IPS-20b (cell line): ENCODE measurements around the gene CFAP210.
"Not testable (repeated sequence)": the region's sequence is repeated elsewhere in the genome, so short reads cannot be mapped to it uniquely, and the experiment has no call there.

Source experiments
- H3K27ac ChIP-seq: one replicate; pipeline ENCODE4 v1.5.1; 2013; ENCODE audit warnings: low read length
- H3K27me3 ChIP-seq: 2 replicates; pipeline ENCODE4 v1.6.1; 2013; ENCODE audit warnings: mild to moderate bottlenecking, low read length, inconsistent platforms; ENCODE audit not compliant: insufficient read depth
- H3K36me3 ChIP-seq: 2 replicates; pipeline ENCODE4 v1.6.1; 2013; ENCODE audit warnings: low read depth, mild to moderate bottlenecking, inconsistent platforms, low read length, moderate library complexity; ENCODE audit not compliant: insufficient read depth
- H3K4me1 ChIP-seq: 2 replicates; pipeline ENCODE4 v1.6.1; 2013; ENCODE audit warnings: mild to moderate bottlenecking, control low read depth, inconsistent platforms, low read length, moderate library complexity; ENCODE audit not compliant: insufficient read depth
- H3K4me3 ChIP-seq: 2 replicates; pipeline ENCODE4 v1.5.1; 2013; ENCODE audit warnings: mild to moderate bottlenecking, low read length, inconsistent platforms
- H3K9ac ChIP-seq: 2 replicates; pipeline ENCODE4 v1.6.1; 2013; ENCODE audit warnings: low read depth, mild to moderate bottlenecking, inconsistent platforms, low read length, moderate library complexity
- H3K9me3 ChIP-seq: 2 replicates; pipeline ENCODE4 v1.6.1; 2013; ENCODE audit warnings: mild to moderate bottlenecking, low read depth, low read length, inconsistent platforms; ENCODE audit not compliant: insufficient read depth

CFAP210 gene

GRCh38 chr2:169686825-169687224 lies 7.4 kb downstream of the CFAP210 start:
- not testable (repeated sequence) for H3K9me3 ChIP-seq, H3K4me1 ChIP-seq, H3K27ac ChIP-seq, H3K9ac ChIP-seq, H3K4me3 ChIP-seq, H3K36me3 ChIP-seq, H3K27me3 ChIP-seq

DNA sequence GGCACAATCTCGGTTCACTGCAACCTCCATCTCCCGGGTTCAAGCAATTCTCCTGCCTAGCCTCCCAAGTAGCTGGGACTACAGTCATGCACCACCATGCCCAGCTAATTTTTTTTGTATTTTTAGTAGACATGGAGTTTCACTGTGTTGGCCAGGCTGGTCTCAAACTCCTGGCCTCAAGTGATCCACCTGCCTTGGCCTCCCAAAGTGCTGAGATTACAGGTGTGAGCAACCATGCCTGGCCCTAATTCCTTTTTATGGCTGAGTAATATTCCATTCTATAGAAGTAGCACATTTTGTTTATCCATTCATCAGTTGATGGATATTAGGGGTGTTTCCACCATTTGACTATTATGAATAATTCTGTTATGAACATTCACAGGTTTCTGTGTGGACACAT lies 9.5 kb downstream of the CFAP210 start:
- not testable (repeated sequence) for H3K9ac ChIP-seq, H3K9me3 ChIP-seq, H3K4me3 ChIP-seq, H3K27me3 ChIP-seq, H3K4me1 ChIP-seq, H3K27ac ChIP-seq, H3K36me3 ChIP-seq

GRCh38 chr2:169684135-169684565 lies 10.1 kb downstream of the CFAP210 start:
- Histone ChIP-seq H3K9me3 (no peaks in the 10 kb centered on the region; the same call in none of the 2 replicates), H3K27me3 (no peaks in the 10 kb centered on the region), H3K36me3 (no peaks in the 10 kb centered on the region), H3K4me3 (no peak overlapping the region), H3K4me1 (no peaks in the 10 kb centered on the region), H3K27ac (no peak overlapping the region), H3K9ac (no peak overlapping the region)

DNA sequence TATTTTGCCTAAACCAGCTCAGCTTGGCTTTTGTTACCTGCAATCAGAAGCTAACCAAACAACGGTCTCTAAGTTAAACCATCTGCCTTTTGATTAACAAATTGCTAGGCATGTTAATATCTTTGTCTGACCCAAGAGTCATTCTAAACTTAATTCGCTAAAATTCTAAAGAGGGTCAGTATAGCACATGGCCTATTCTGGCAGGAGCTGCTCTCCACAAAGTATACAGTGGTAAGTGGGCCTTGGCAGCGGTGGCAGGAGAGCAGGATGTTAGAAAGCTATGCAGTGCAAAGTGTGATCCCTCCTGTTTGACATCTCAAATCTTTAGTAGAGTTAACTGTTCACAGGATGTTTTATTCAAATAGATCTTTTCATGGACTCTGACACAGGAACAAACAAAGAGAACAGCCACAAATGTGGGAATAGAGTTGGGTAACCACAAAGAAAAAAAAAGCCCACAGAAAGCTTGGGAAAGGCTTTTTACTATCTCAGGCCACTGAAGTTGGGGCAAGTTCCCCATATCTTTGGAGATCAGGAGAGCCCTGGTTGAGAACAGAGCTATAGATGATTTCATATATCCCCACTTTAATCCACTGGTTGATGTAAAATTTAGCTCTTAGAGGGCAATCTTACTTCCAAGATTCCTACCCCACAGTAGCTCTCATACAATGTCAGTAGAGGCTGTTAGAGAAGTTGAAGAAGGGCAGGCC lies 10.6 kb downstream of the CFAP210 start:
- no peak overlapping the region for H3K27ac ChIP-seq
- no peaks in the 10 kb centered on the region; the same call in none of the 2 replicates for H3K9me3 ChIP-seq
- H3K4me1 ChIP-seq, result no peaks in the 10 kb centered on the region
- H3K36me3 ChIP-seq, result no peaks in the 10 kb centered on the region
- no peak overlapping the region for H3K9ac ChIP-seq
- H3K4me3 ChIP-seq, result no peak overlapping the region
- no peaks in the 10 kb centered on the region for H3K27me3 ChIP-seq

- H3K4me3 ChIP-seq, result no peak overlapping the region
- H3K27me3 ChIP-seq, result no peaks in the 10 kb centered on the region
- no peaks in the 10 kb centered on the region; the same call in none of the 2 replicates for H3K9me3 ChIP-seq
- no peak overlapping the region for H3K9ac ChIP-seq
- H3K4me1 ChIP-seq, result no peaks in the 10 kb centered on the region
- H3K36me3 ChIP-seq, result no peaks in the 10 kb centered on the region
- H3K27ac ChIP-seq, result no peak overlapping the region
Measured at GRCh38 chr2:169683054-169683424, 11.2 kb downstream of the CFAP210 start.

- Histone ChIP-seq H3K27me3 (no peaks in the 10 kb centered on the region), H3K4me3 (no peak overlapping the region), H3K9me3 (no peaks in the 10 kb centered on the region), H3K27ac (no peak overlapping the region), H3K9ac (no peak overlapping the region), H3K36me3 (no peaks in the 10 kb centered on the region), H3K4me1 (peaks cover 6% of the 10 kb centered on the region; the same call in 1 of the 2 replicates)
Measured at GRCh38 chr2:169676850-169677249, 17.4 kb downstream of the CFAP210 start.

DNA sequence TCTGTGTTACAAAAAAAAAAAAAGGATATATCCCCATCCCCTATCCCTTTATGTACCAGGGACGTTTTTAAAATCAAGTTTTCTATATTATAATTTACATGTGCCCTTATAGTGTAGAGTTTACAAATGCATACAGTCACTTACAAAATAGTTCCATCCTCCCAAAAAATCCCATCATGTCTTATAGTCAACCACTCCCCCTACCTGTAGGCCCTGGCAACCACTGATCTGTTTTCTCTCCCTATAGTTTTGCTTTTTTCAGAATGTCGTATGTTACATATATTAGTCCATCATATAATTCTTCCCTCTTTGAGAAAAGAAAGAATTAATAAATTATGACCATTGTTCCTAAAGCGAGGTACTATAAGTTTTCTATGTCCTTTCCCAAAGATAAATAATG lies 17.8 kb downstream of the CFAP210 start:
- no peaks in the 10 kb centered on the region for H3K27me3 ChIP-seq
- no peak overlapping the region for H3K4me3 ChIP-seq
- H3K9me3 ChIP-seq, result no peaks in the 10 kb centered on the region
- H3K36me3 ChIP-seq, result no peaks in the 10 kb centered on the region
- peaks cover 6% of the 10 kb centered on the region; the same call in 1 of the 2 replicates for H3K4me1 ChIP-seq
- H3K27ac ChIP-seq, result no peak overlapping the region
- H3K9ac ChIP-seq, result no peak overlapping the region

DNA sequence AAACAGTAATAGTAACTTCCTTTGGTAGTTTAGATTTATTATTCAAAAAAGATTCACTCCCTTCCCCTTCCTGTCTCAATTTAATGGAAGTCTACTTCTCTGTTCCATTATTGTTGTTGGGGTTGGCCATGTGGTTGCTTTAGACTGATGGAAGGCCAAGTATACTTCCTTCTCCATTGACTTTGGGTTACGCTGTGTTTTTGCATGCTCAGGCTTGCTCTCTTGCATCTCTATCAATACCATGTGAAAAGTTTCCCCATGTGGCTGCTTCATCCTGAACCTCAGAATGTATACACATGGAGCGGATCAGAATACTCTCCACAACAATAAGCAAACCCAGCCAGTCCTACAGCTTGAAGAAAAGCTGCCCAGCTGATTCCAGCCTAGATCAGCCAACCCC lies 20.3 kb downstream of the CFAP210 start:
- H3K4me1 ChIP-seq, result peaks cover 6% of the 10 kb centered on the region; the same call in 1 of the 2 replicates
- H3K27me3 ChIP-seq, result no peaks in the 10 kb centered on the region
- H3K27ac ChIP-seq, result no peak overlapping the region
- H3K4me3 ChIP-seq, result no peak overlapping the region
- no peaks in the 10 kb centered on the region for H3K9me3 ChIP-seq
- H3K9ac ChIP-seq, result no peak overlapping the region
- no peaks in the 10 kb centered on the region for H3K36me3 ChIP-seq

GRCh38 chr2:169673106-169673505 lies 21.1 kb downstream of the CFAP210 start:
- Histone ChIP-seq H3K27ac (no peak overlapping the region), H3K9ac (no peak overlapping the region), H3K4me1 (peaks cover 6% of the 10 kb centered on the region; the same call in 1 of the 2 replicates), H3K36me3 (no peaks in the 10 kb centered on the region), H3K4me3 (no peak overlapping the region), H3K27me3 (no peaks in the 10 kb centered on the region), H3K9me3 (no peaks in the 10 kb centered on the region)

GRCh38 chr2:169672406-169672805 lies 21.8 kb downstream of the CFAP210 start:
- Histone ChIP-seq H3K4me1 (peaks cover 6% of the 10 kb centered on the region; the same call in 1 of the 2 replicates), H3K9ac (no peak overlapping the region), H3K9me3 (no peaks in the 10 kb centered on the region), H3K36me3 (no peaks in the 10 kb centered on the region), H3K27ac (no peak overlapping the region), H3K4me3 (no peak overlapping the region), H3K27me3 (no peaks in the 10 kb centered on the region)

DNA sequence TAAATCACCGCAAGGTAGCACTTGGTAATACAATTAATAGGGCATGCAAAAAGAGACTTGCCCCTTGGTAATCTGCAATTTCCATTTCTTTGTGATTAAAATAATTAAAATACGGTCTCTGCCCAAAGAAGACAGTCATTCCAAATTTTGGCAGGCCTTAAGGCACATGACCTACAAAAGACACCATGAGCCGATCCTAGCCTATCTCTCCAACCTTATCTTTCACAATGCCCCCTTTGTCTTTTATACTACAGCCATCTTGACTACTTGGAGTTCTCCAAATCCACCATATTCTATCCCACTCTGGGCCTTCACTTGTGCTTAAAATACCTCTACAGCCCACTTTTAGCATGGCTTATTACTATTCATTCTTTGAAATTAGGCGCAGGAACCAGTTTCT lies 23.3 kb downstream of the CFAP210 start:
- no peak overlapping the region for H3K27ac ChIP-seq
- H3K9ac ChIP-seq, result no peak overlapping the region
- H3K36me3 ChIP-seq, result no peaks in the 10 kb centered on the region
- no peaks in the 10 kb centered on the region for H3K9me3 ChIP-seq
- H3K4me3 ChIP-seq, result no peak overlapping the region
- no peaks in the 10 kb centered on the region for H3K27me3 ChIP-seq
- no peaks in the 10 kb centered on the region for H3K4me1 ChIP-seq

GRCh38 chr2:169670215-169670651 lies 24.0 kb downstream of the CFAP210 start:
- H3K4me3 ChIP-seq, result no peak overlapping the region
- H3K9ac ChIP-seq, result no peak overlapping the region
- H3K4me1 ChIP-seq, result no peaks in the 10 kb centered on the region
- H3K27me3 ChIP-seq, result no peaks in the 10 kb centered on the region
- H3K27ac ChIP-seq, result no peak overlapping the region
- H3K9me3 ChIP-seq, result no peaks in the 10 kb centered on the region
- H3K36me3 ChIP-seq, result no peaks in the 10 kb centered on the region
